ENCODE measurements around the gene BSDC1.

The BSDC1 gene

GRCh38 chr1:32318127-32318869, 75.9 kb downstream of the BSDC1 start:
- H3K9me3 ChIP-seq (ENCODE audit: insufficient read depth, low read depth, low read length), result no peaks in the 10 kb centered on the region
- peaks cover 62% of the 10 kb centered on the region for H3K79me2 ChIP-seq (ENCODE audit: insufficient read depth, low read length)
- TF ChIP-seq EZH2phosphoT487 (IDR thresholded peaks at IDR 0.05; ENCODE audit: borderline replicate concordance), result no peak
- no peak for TF ChIP-seq CTCF (conservative IDR thresholded peaks at IDR 0.05; ENCODE audit: low read length)
- H3K9ac ChIP-seq (ENCODE audit: low read depth, low read length, poor library complexity, severe bottlenecking), result no peak overlapping the region
- H3K4me3 ChIP-seq (ENCODE audit: low read length, poor library complexity, severe bottlenecking), result no peak overlapping the region
- no peak overlapping the region for H3K4me2 ChIP-seq (ENCODE audit: low read depth, low read length, poor library complexity, severe bottlenecking)
- H3K36me3 ChIP-seq (ENCODE audit: insufficient read depth, low read length), result peaks cover 71% of the 10 kb centered on the region
- H2AFZ ChIP-seq (ENCODE audit: low read length), result no peak overlapping the region
- H4K20me1 ChIP-seq (ENCODE audit: insufficient read depth, low read length, poor library complexity, severe bottlenecking), result peaks cover 38% of the 10 kb centered on the region
- H3F3A ChIP-seq (ENCODE audit: low read depth), result no peaks in the 10 kb centered on the region
- H3K4me1 ChIP-seq (ENCODE audit: insufficient read depth, low read length, poor library complexity, severe bottlenecking), result peaks cover 7% of the 10 kb centered on the region
- H3K9me2 ChIP-seq (replicated peaks; ENCODE audit: low read depth, low read length), result no peaks in the 10 kb centered on the region
- no peaks in the 10 kb centered on the region for H3K27me3 ChIP-seq (ENCODE audit: insufficient read depth, low read length, poor library complexity, severe bottlenecking)

GRCh38 chr1:32316903-32317277, 77.4 kb downstream of the BSDC1 start:
- Histone ChIP-seq H3F3A (ENCODE audit: low read depth) (no peaks in the 10 kb centered on the region), H3K36me3 (ENCODE audit: insufficient read depth, low read length) (peaks cover 63% of the 10 kb centered on the region), H3K79me2 (ENCODE audit: insufficient read depth, low read length) (peaks cover 64% of the 10 kb centered on the region), H3K4me2 (ENCODE audit: low read depth, low read length, poor library complexity, severe bottlenecking) (no peak overlapping the region), H3K9me3 (ENCODE audit: insufficient read depth, low read depth, low read length) (no peaks in the 10 kb centered on the region), H3K9ac (ENCODE audit: low read depth, low read length, poor library complexity, severe bottlenecking) (no peak overlapping the region), H3K4me1 (ENCODE audit: insufficient read depth, low read length, poor library complexity, severe bottlenecking) (peaks cover 7% of the 10 kb centered on the region), H4K20me1 (ENCODE audit: insufficient read depth, low read length, poor library complexity, severe bottlenecking) (peaks cover 34% of the 10 kb centered on the region), H3K9me2 (replicated peaks; ENCODE audit: low read depth, low read length) (no peaks in the 10 kb centered on the region), H3K27me3 (ENCODE audit: insufficient read depth, low read length, poor library complexity, severe bottlenecking) (no peaks in the 10 kb centered on the region), H2AFZ (ENCODE audit: low read length) (no peak overlapping the region), H3K4me3 (ENCODE audit: low read length, poor library complexity, severe bottlenecking) (no peak overlapping the region)
- TF ChIP-seq EZH2phosphoT487 (IDR thresholded peaks at IDR 0.05; ENCODE audit: borderline replicate concordance) (no peak), CTCF (conservative IDR thresholded peaks at IDR 0.05; ENCODE audit: low read length) (no peak)

Data from Loucy (cell line).